GM23248 (cell line): ENCODE results near the gene H6PD. TPM values are rescaled to one million over a fixed set of nuclear protein-coding genes. Genes with fewer than 3 reads are reported as not detected.

ENCODE experiments used
- DNase-seq: peaks from one replicate; pipeline ENCODE4 v3.0.0-alpha.2; 2015
- H2AFZ ChIP-seq: fragments of 200-600 bp; sonication (generic); 2 replicates; pipeline ENCODE4 v1.6.1; 2016; ENCODE audit warnings: antibody characterized with exemption
- H3F3A ChIP-seq: fragments of 200-600 bp; sonication (generic); 2 replicates; pipeline ENCODE4 v1.6.1; 2016; ENCODE audit warnings: mild to moderate bottlenecking, antibody characterized with exemption, mixed run types; ENCODE audit not compliant: insufficient read depth
- H3K27ac ChIP-seq: fragments of 200-600 bp; sonication (generic); 2 replicates; pipeline ENCODE4 v1.5.1; 2016; ENCODE audit warnings: mild to moderate bottlenecking
- H3K27me3 ChIP-seq: fragments of 200-600 bp; sonication (generic); replicated peaks from 2 replicates; pipeline ENCODE4 v1.6.1; 2016; ENCODE audit warnings: mild to moderate bottlenecking; ENCODE audit not compliant: insufficient read depth
- H3K36me3 ChIP-seq: fragments of 200-600 bp; sonication (generic); 2 replicates; pipeline ENCODE4 v1.6.1; 2016; ENCODE audit warnings: low read depth, mild to moderate bottlenecking
- H3K4me1 ChIP-seq: fragments of 200-600 bp; sonication (generic); 2 replicates; pipeline ENCODE4 v1.6.1; 2016; ENCODE audit warnings: mild to moderate bottlenecking; ENCODE audit not compliant: insufficient read depth
- H3K4me2 ChIP-seq: fragments of 200-600 bp; sonication (generic); one replicate; pipeline ENCODE4 v1.6.1; 2016; ENCODE audit warnings: mild to moderate bottlenecking; ENCODE audit not compliant: unreplicated experiment
- H3K4me3 ChIP-seq: fragments of 200-600 bp; sonication (generic); 2 replicates; pipeline ENCODE4 v1.5.1; 2016; ENCODE audit warnings: mild to moderate bottlenecking
- H3K79me2 ChIP-seq: fragments of 200-600 bp; sonication (generic); 2 replicates; pipeline ENCODE4 v1.6.1; 2016; ENCODE audit warnings: mild to moderate bottlenecking; ENCODE audit not compliant: insufficient read depth
- H3K9ac ChIP-seq: fragments of 200-600 bp; sonication (generic); 2 replicates; pipeline ENCODE4 v1.6.1; 2016; ENCODE audit warnings: mild to moderate bottlenecking
- H3K9me2 ChIP-seq: fragments of 200-600 bp; sonication (generic); 2 replicates; pipeline ENCODE4 v1.6.1; 2016; ENCODE audit warnings: mixed run types, mild to moderate bottlenecking, moderate library complexity; ENCODE audit not compliant: insufficient read depth
- H3K9me3 ChIP-seq: fragments of 200-600 bp; sonication (generic); one replicate; pipeline ENCODE4 v1.6.1; 2017; ENCODE audit warnings: low read depth
- H4K20me1 ChIP-seq: fragments of 200-600 bp; sonication (generic); 2 replicates; pipeline ENCODE4 v1.6.0; 2016; ENCODE audit not compliant: insufficient read depth
- EZH2 ChIP-seq: fragments of 200-600 bp; sonication (generic); IDR thresholded peaks from 2 replicates; pipeline ENCODE4 v1.6.1; 2018; ENCODE audit warnings: antibody characterized with exemption, mild to moderate bottlenecking; ENCODE audit not compliant: insufficient read depth, poor library complexity, severe bottlenecking
- EZH2phosphoT487 ChIP-seq: fragments of 200-600 bp; sonication (generic); IDR thresholded peaks from 2 replicates; pipeline ENCODE4 v1.6.1; 2018; ENCODE audit warnings: antibody characterized with exemption, moderate library complexity, mild to moderate bottlenecking, low read depth; ENCODE audit not compliant: insufficient read depth
- WGBS, 2 experiments: methylation state at CpG; one replicate each; pipeline ENCODE4 v1.1.6; 2015 to 2017; ENCODE audit warnings: low lambda C conversion rate in 2 of 2, low coverage in 1 of 2; ENCODE audit errors: missing lambda C conversion rate in 2 of 2; 5-methylcytosine and 5-hydroxymethylcytosine counted together
- in situ Hi-C: fragments of 300-500 bp; cut with MboI; formaldehyde crosslinking; loops from 2 replicates; pipeline ENCODE4 v1.15.0; 2020
- polyA plus RNA-seq: library from polyadenylated mRNA; unstranded; fragments of >200 nt; fragmentation: Nextera tagmentation; extraction: Ambion mirVana; gene quantifications from 2 replicates; pipeline ENCODE4 v1.2.1, GENCODE V29; 2016
- total RNA-seq: library from RNA; depleted of rRNA; stranded (reverse); fragments of >200 nt; shearing (Covaris generic); gene quantifications from 2 replicates; pipeline ENCODE4 v1.2.3, GENCODE V29; 2014

The H6PD gene
- total and polyA plus RNA-seq, 2 experiments from 2014 or later, result 16.1 to 29.6 TPM

DNA sequence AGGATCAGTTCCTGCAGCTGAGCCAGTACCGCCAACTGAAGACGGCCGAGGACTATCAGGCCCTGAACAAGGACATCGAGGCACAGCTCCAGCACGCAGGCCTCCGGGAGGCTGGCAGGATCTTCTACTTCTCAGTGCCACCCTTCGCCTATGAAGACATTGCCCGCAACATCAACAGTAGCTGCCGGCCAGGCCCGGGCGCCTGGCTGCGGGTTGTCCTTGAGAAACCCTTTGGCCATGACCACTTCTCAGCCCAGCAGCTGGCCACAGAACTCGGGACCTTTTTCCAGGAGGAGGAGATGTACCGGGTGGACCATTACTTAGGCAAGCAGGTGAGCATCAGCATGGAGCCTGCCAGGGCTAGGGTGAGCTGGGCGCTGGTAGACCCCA is 10.7 kb downstream of the H6PD start:
- in situ Hi-C loops, result no loop called here
- WGBS, 2 experiments, result 88 to 90% methylated on average over 15 of the region's 15 CpGs
- peaks cover 9% of the 10 kb centered on the region for H3K79me2 ChIP-seq

DNA sequence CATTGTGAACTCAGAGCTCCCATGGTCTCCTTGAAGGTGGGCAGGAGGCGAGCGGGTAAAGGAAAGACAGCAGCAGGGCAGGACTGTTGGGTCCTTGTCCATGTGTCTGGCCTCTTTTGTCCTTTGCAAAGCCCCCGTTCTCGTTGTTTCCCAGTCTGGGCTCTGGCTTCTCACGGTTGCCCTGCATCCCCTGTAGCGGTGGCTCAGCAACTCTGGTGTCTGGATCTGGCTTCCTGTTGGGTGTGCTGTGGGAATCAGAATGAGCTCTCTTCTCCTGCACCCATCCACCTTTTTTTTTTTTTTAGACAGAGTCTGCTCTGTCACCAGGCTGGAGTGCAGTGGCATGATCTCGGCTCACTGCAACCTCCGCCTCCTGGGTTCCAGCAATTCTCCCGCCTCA is 11.1 kb downstream of the H6PD start:
- no peak overlapping the region for H3K27ac ChIP-seq
- H3K9me3 ChIP-seq, result no peaks in the 10 kb centered on the region
- in situ Hi-C loops, result no loop called here
- H4K20me1 ChIP-seq, result no peaks in the 10 kb centered on the region
- no peaks in the 10 kb centered on the region; the same call in 1 of the 2 replicates for H3K36me3 ChIP-seq
- no peak overlapping the region for H2AFZ ChIP-seq
- no peak overlapping the region for H3K4me3 ChIP-seq
- DNase-seq, result no peak
- no peak overlapping the region for H3K4me2 ChIP-seq
- H3K9ac ChIP-seq, result no peak overlapping the region
- H3K27me3 ChIP-seq, result no peaks in the 10 kb centered on the region
- peaks cover 6% of the 10 kb centered on the region for H3K79me2 ChIP-seq
- H3K4me1 ChIP-seq, result peaks cover 3% of the 10 kb centered on the region; the same call in 1 of the 2 replicates
- TF ChIP-seq EZH2, result no peak
- no peak for TF ChIP-seq EZH2phosphoT487
- 98 to 100% methylated on average over 7 to 9 of the region's 9 CpGs for WGBS, 2 experiments
- H3K9me2 ChIP-seq, result no peaks in the 10 kb centered on the region
- no peaks in the 10 kb centered on the region for H3F3A ChIP-seq

More for the DNA sequence above, 10.7 kb downstream of the H6PD start:
- H3K4me1 ChIP-seq, result peaks cover 4% of the 10 kb centered on the region; the same call in 1 of the 2 replicates
- H4K20me1 ChIP-seq, result no peaks in the 10 kb centered on the region
- no peak overlapping the region for H3K4me3 ChIP-seq
- H3K4me2 ChIP-seq, result no peak overlapping the region
- H3K9me3 ChIP-seq, result no peaks in the 10 kb centered on the region
- no peak overlapping the region for H3K9ac ChIP-seq
- no peak for TF ChIP-seq EZH2phosphoT487
- no peak for TF ChIP-seq EZH2
- no peaks in the 10 kb centered on the region for H3K27me3 ChIP-seq
- no peaks in the 10 kb centered on the region; the same call in 1 of the 2 replicates for H3K36me3 ChIP-seq
- DNase-seq, result no peak
- no peaks in the 10 kb centered on the region for H3F3A ChIP-seq
- H3K9me2 ChIP-seq, result no peaks in the 10 kb centered on the region
- no peak overlapping the region for H2AFZ ChIP-seq
- no peak overlapping the region for H3K27ac ChIP-seq

DNA sequence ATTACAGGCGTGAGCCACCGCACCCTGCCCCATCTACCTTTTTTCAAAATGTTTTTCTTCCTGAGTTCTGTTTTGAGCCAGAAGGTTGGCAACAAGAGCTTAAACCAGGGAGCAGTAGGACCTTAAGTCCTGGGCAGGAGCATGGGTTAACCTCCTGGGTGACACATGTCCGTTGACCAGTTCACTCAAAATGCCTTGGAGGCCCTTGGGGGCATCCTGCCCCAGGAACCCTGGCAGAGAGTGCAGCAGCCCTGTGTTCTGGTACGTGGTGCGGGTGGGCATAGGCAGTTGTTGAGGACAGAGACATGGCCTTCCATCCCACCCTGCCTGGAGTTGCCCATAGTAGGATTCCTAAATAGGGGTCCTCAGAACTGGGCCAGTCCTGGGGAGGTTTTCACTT is 11.6 kb downstream of the H6PD start:
- Histone ChIP-seq H3K27ac (no peak overlapping the region), H3K27me3 (no peaks in the 10 kb centered on the region), H3F3A (no peaks in the 10 kb centered on the region), H3K9ac (no peak overlapping the region), H3K36me3 (no peaks in the 10 kb centered on the region; the same call in 1 of the 2 replicates), H4K20me1 (no peaks in the 10 kb centered on the region), H3K4me1 (no peaks in the 10 kb centered on the region), H3K9me2 (no peaks in the 10 kb centered on the region), H2AFZ (no peak overlapping the region), H3K4me2 (no peak overlapping the region), H3K79me2 (peaks cover 3% of the 10 kb centered on the region; the same call in 1 of the 2 replicates), H3K9me3 (no peaks in the 10 kb centered on the region), H3K4me3 (no peak overlapping the region)
- DNase-seq, result no peak
- 97 to 98% methylated on average over 5 of the region's 5 CpGs for WGBS, 2 experiments
- in situ Hi-C loops, result no loop called here
- TF ChIP-seq EZH2 (no peak), EZH2phosphoT487 (no peak)

DNA sequence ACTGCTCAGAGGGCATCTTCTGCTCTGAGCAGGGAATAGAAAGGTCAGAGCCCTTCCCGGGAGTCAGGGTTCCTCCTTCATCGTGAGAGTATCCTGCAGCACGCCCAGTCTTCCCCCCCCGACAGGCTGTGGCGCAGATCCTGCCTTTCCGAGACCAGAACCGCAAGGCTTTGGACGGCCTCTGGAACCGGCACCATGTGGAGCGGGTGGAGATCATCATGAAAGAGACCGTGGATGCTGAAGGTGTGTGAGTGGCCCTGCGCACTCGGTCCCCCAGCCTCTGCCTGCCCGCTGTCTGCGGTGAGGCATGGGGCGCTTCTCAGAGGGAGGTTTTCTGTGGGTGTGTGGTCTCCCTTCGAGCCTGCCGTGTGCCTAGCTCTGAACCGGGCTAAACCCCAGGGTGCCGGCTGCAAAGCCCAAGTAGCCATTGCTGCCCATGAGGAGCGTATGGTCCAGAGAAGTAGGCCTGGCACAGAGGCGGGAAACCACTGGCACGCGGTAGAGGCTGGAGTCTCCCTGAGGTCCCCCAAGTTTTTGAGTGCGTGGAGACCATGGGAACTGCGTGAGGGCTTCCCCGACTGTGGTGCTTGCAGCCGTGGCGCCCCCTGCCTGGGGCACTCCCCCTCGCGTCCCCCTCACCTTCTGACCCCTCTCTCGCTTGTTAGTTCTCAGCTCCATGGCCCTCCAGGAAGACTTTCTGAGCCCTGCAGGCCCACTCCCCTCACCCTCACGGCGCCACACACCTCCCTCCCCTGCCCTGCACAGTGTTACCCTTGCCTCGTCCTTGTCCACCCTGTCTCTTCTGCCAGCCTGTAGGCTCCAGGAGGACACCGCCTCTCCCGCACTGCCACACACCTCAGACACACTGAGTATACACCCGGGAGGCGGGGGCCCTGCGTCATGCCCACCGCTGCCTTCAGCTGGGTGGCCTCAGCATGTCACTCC is 12.5 kb downstream of the H6PD start:
- in situ Hi-C loops, result no loop called here
- no peak overlapping the region for H2AFZ ChIP-seq
- no peaks in the 10 kb centered on the region for H3F3A ChIP-seq
- DNase-seq, result no peak
- H3K79me2 ChIP-seq, result peaks cover 3% of the 10 kb centered on the region; the same call in 1 of the 2 replicates
- no peaks in the 10 kb centered on the region for H3K9me3 ChIP-seq
- TF ChIP-seq EZH2phosphoT487, result no peak
- H3K27me3 ChIP-seq, result no peaks in the 10 kb centered on the region
- H3K9ac ChIP-seq, result no peak overlapping the region
- WGBS, 2 experiments, result 88 to 89% methylated on average over 41 of the region's 41 CpGs
- H3K36me3 ChIP-seq, result no peaks in the 10 kb centered on the region; the same call in 1 of the 2 replicates
- no peak overlapping the region for H3K4me3 ChIP-seq
- H4K20me1 ChIP-seq, result no peaks in the 10 kb centered on the region
- H3K4me2 ChIP-seq, result no peak overlapping the region
- no peaks in the 10 kb centered on the region for H3K9me2 ChIP-seq
- H3K27ac ChIP-seq, result no peak overlapping the region
- H3K4me1 ChIP-seq, result no peaks in the 10 kb centered on the region
